H9 (cell line): ENCODE measurements around the gene KRT36. TPM values are rescaled to one million over a fixed set of nuclear protein-coding genes. Genes with fewer than 3 reads are reported as not detected.

Experiments used
- DNase-seq: peaks from one replicate; pipeline ENCODE4 v3.0.0-alpha.2; 2017
- H2AFZ ChIP-seq: one replicate; pipeline ENCODE4 v1.6.1; 2013; ENCODE audit warnings: mild to moderate bottlenecking, low read length, control low read depth, moderate library complexity
- H2AK5ac ChIP-seq: 2 replicates; pipeline ENCODE4 v1.6.1; 2013; ENCODE audit warnings: low read length, control low read depth, mixed read lengths; ENCODE audit not compliant: insufficient read length
- H2BK120ac ChIP-seq: one replicate; pipeline ENCODE4 v1.6.1; 2013; ENCODE audit warnings: low read depth, mild to moderate bottlenecking, low read length, control low read depth, inconsistent platforms; ENCODE audit not compliant: poor library complexity, severe bottlenecking
- H2BK12ac ChIP-seq: 2 replicates; pipeline ENCODE4 v1.6.1; 2013; ENCODE audit warnings: low read length, control low read depth, mixed read lengths, low read depth; ENCODE audit not compliant: insufficient read length
- H2BK15ac ChIP-seq: 2 replicates; pipeline ENCODE4 v1.6.1; 2013; ENCODE audit warnings: low read depth, low read length, control low read depth
- H2BK20ac ChIP-seq: one replicate; pipeline ENCODE4 v1.6.1; 2013; ENCODE audit warnings: low read depth, mild to moderate bottlenecking, low read length, control low read depth, inconsistent platforms; ENCODE audit not compliant: poor library complexity, severe bottlenecking
- H2BK5ac ChIP-seq: 2 replicates; pipeline ENCODE4 v1.6.1; 2013; ENCODE audit warnings: low read length, control low read depth, mixed read lengths; ENCODE audit not compliant: insufficient read length
- H3K14ac ChIP-seq: 2 replicates; pipeline ENCODE4 v1.6.1; 2013; ENCODE audit warnings: low read length, control low read depth; ENCODE audit not compliant: insufficient read depth
- H3K18ac ChIP-seq: 2 replicates; pipeline ENCODE4 v1.6.1; 2013; ENCODE audit warnings: low read depth, mild to moderate bottlenecking, mixed read lengths, low read length, control low read depth; ENCODE audit not compliant: insufficient read length
- H3K23ac ChIP-seq: 2 replicates; pipeline ENCODE4 v1.6.1; 2013; ENCODE audit warnings: low read length, control low read depth, mixed read lengths, low read depth; ENCODE audit not compliant: insufficient read length
- H3K23me2 ChIP-seq: 2 replicates; pipeline ENCODE4 v1.6.1; 2013; ENCODE audit warnings: low read depth, mild to moderate bottlenecking, mixed read lengths, low read length, control low read depth; ENCODE audit not compliant: insufficient read length, poor library complexity, severe bottlenecking
- H3K27ac ChIP-seq: 2 replicates; pipeline ENCODE4 v1.5.1; 2013; ENCODE audit warnings: low read length, control low read depth, mixed read lengths, low read depth; ENCODE audit not compliant: insufficient read length
- H3K27me3 ChIP-seq: 2 replicates; pipeline ENCODE4 v1.6.1; 2013; ENCODE audit warnings: low read length, control low read depth, inconsistent platforms; ENCODE audit not compliant: insufficient read depth
- H3K4ac ChIP-seq: 2 replicates; pipeline ENCODE4 v1.6.1; 2013; ENCODE audit warnings: low read depth, mild to moderate bottlenecking, control low read depth, inconsistent platforms, low read length, moderate library complexity
- H3K4me1 ChIP-seq: 2 replicates; pipeline ENCODE4 v1.6.1; 2013; ENCODE audit warnings: low read length, control low read depth, inconsistent platforms; ENCODE audit not compliant: insufficient read depth
- H3K4me2 ChIP-seq: 2 replicates; pipeline ENCODE4 v1.6.1; 2013; ENCODE audit warnings: low read length, control low read depth, mixed read lengths; ENCODE audit not compliant: insufficient read length, insufficient read depth
- H3K56ac ChIP-seq: 2 replicates; pipeline ENCODE4 v1.6.1; 2013; ENCODE audit warnings: low read depth, mild to moderate bottlenecking, mixed read lengths, low read length, control low read depth; ENCODE audit not compliant: insufficient read length
- H3K79me1 ChIP-seq: 2 replicates; pipeline ENCODE4 v1.6.1; 2013; ENCODE audit warnings: low read depth, mild to moderate bottlenecking, moderate library complexity, low read length, control low read depth, inconsistent platforms; ENCODE audit not compliant: insufficient read depth, poor library complexity, severe bottlenecking
- H3K79me2 ChIP-seq: 2 replicates; pipeline ENCODE4 v1.6.1; 2013; ENCODE audit warnings: low read length, control low read depth, inconsistent platforms; ENCODE audit not compliant: insufficient read depth
- H3K9ac ChIP-seq: 2 replicates; pipeline ENCODE4 v1.6.1; 2013; ENCODE audit warnings: low read length, control low read depth, mixed read lengths; ENCODE audit not compliant: insufficient read length; ENCODE audit errors: extremely low read depth
- H3K9me3 ChIP-seq: one replicate; pipeline ENCODE4 v1.6.1; 2013; ENCODE audit warnings: low read depth, low read length, inconsistent platforms; ENCODE audit not compliant: control insufficient read depth
- H3T11ph ChIP-seq: one replicate; pipeline ENCODE4 v1.6.1; 2013; ENCODE audit warnings: mild to moderate bottlenecking, low read length, control low read depth, inconsistent platforms
- H4K20me1 ChIP-seq: one replicate; pipeline ENCODE4 v1.6.1; 2013; ENCODE audit not compliant: control insufficient read depth, insufficient read length, insufficient read depth
- H4K5ac ChIP-seq: 2 replicates; pipeline ENCODE4 v1.6.1; 2013; ENCODE audit warnings: low read depth, mild to moderate bottlenecking, mixed read lengths, low read length, control low read depth; ENCODE audit not compliant: insufficient read length
- H4K8ac ChIP-seq: replicated peaks from 2 replicates; pipeline ENCODE4 v1.6.1; 2013; ENCODE audit warnings: low read length, control low read depth, mixed read lengths, low read depth; ENCODE audit not compliant: insufficient read length
- H4K91ac ChIP-seq: 2 replicates; pipeline ENCODE4 v1.6.1; 2013; ENCODE audit warnings: low read depth, mild to moderate bottlenecking, moderate library complexity, mixed read lengths, low read length, control low read depth; ENCODE audit not compliant: insufficient read length
- H3K27ac Mint-ChIP-seq, 3 experiments: 2 replicates in 2 of 3; 3 replicates in 1 of 3; pipeline ENCODE4 v1.8.0; 2020 to 2021; ENCODE audit warnings: mixed read lengths in 3 of 3, mild to moderate bottlenecking in 1 of 3, moderate library complexity in 1 of 3
- H3K27me3 Mint-ChIP-seq: 2 replicates; pipeline ENCODE4 v1.8.0; 2021; ENCODE audit warnings: low read depth, mild to moderate bottlenecking, moderate library complexity, mixed read lengths
- H3K36me3 Mint-ChIP-seq, 3 experiments: 2 replicates in 2 of 3; 3 replicates in 1 of 3; pipeline ENCODE4 v1.8.0; 2020 to 2021; ENCODE audit warnings: low read depth in 3 of 3, mixed read lengths in 3 of 3; ENCODE audit not compliant: insufficient read depth in 1 of 3
- H3K4me1 Mint-ChIP-seq, 2 experiments: 2 replicates each; pipeline ENCODE4 v1.8.0; 2020; ENCODE audit warnings: mixed read lengths in 2 of 2
- H3K4me3 Mint-ChIP-seq, 2 experiments: 2 replicates in 1 of 2; 3 replicates in 1 of 2; pipeline ENCODE4 v1.8.0; 2020 to 2021; ENCODE audit warnings: mild to moderate bottlenecking in 2 of 2, mixed read lengths in 2 of 2, moderate library complexity in 1 of 2
- H3K9me3 Mint-ChIP-seq, 2 experiments: 2 replicates in 1 of 2; 3 replicates in 1 of 2; pipeline ENCODE4 v1.8.0; 2020; ENCODE audit warnings: mild to moderate bottlenecking in 2 of 2, mixed read lengths in 2 of 2, moderate library complexity in 1 of 2
- CTCF ChIP-seq: fragments of 200-600 bp; sonication (generic); conservative IDR thresholded peaks from 3 replicates; pipeline ENCODE4 v1.8.0; 2021; ENCODE audit warnings: antibody characterized with exemption, mild to moderate bottlenecking
- WGBS: extraction: QIAGEN DNeasy Blood & Tissue Kit; methylation state at CpG from one replicate; pipeline ENCODE4 v1.1.7; 2013; ENCODE audit warnings: missing lambda C conversion rate, low lambda C conversion rate, mixed read lengths; ENCODE audit not compliant: insufficient read length; ENCODE audit errors: extremely low coverage; 5-methylcytosine and 5-hydroxymethylcytosine counted together
- total RNA-seq: library from RNA; stranded (reverse); gene quantifications from 2 replicates; pipeline ENCODE4 v1.2.1, GENCODE V29; 2021

Gene KRT36
- total RNA-seq, 1 experiment from 2014 or later: not detected

- H3K4me1 ChIP-seq: no peaks in the 10 kb centered on the region; the same call in 1 of the 2 replicates
- TF ChIP-seq CTCF: no peak
- H3T11ph ChIP-seq: no peak overlapping the region
- no peak overlapping the region for H3K4me2 ChIP-seq
- no peak overlapping the region for H2AFZ ChIP-seq
- H2BK15ac ChIP-seq: no peak overlapping the region
- no peak overlapping the region for H3K23ac ChIP-seq
- H2BK20ac ChIP-seq: no peak overlapping the region
- peaks cover 23 to 31% of the 10 kb centered on the region in 2 experiments for H3K4me1 Mint-ChIP-seq
- H3K27me3 ChIP-seq: no peaks in the 10 kb centered on the region
- H3K27ac Mint-ChIP-seq: peak overlapping the region in 1 of 3 experiments; percentile 74; a peak in 1 of 7 replicates
- H4K8ac ChIP-seq: no peak overlapping the region
- peaks cover 1 to 4% (median 1%) of the 10 kb centered on the region in 3 experiments; a peak in 4 of 7 replicates for H3K36me3 Mint-ChIP-seq
- H3K4ac ChIP-seq: no peak overlapping the region
- DNase-seq: no peak
- no peaks in the 10 kb centered on the region; a peak in 2 of 5 replicates for H3K9me3 Mint-ChIP-seq
- H4K20me1 ChIP-seq: no peaks in the 10 kb centered on the region
- no peak overlapping the region for H3K4me3 Mint-ChIP-seq
- no peak overlapping the region for H2BK12ac ChIP-seq
- H3K9ac ChIP-seq: no peak overlapping the region
- H3K23me2 ChIP-seq: no peaks in the 10 kb centered on the region
- no peak overlapping the region for H3K56ac ChIP-seq
- H2BK120ac ChIP-seq: no peak overlapping the region
- H3K14ac ChIP-seq: no peak overlapping the region
- H3K27ac ChIP-seq: no peak overlapping the region
- no peak overlapping the region for H3K18ac ChIP-seq
- no peaks in the 10 kb centered on the region for H3K9me3 ChIP-seq
- H3K79me2 ChIP-seq: no peaks in the 10 kb centered on the region
- no CpG with 5 or more reads among the region's 3 CpGs for WGBS
- H2AK5ac ChIP-seq: no peak overlapping the region
- no peaks in the 10 kb centered on the region; the same call in 1 of the 2 replicates for H3K27me3 Mint-ChIP-seq
- H3K79me1 ChIP-seq: no peaks in the 10 kb centered on the region
- H2BK5ac ChIP-seq: no peak overlapping the region
- H4K5ac ChIP-seq: no peak overlapping the region
- no peak overlapping the region for H4K91ac ChIP-seq
Observed at GRCh38 chr17:41518031-41518430, 28.3 kb upstream of the KRT36 start.
